ENCODE data around the gene NPIPA5. TPM values are rescaled to one million over a fixed set of nuclear protein-coding genes. Genes with fewer than 3 reads are reported as not detected.
"Not testable (repeated sequence)": the region's sequence is repeated elsewhere in the genome, so short reads cannot be mapped to it uniquely, and the experiment has no call there.

The NPIPA5 gene
- total RNA-seq, 2 donors from 2014 or later = 2.4 to 6.6 TPM

DNA sequence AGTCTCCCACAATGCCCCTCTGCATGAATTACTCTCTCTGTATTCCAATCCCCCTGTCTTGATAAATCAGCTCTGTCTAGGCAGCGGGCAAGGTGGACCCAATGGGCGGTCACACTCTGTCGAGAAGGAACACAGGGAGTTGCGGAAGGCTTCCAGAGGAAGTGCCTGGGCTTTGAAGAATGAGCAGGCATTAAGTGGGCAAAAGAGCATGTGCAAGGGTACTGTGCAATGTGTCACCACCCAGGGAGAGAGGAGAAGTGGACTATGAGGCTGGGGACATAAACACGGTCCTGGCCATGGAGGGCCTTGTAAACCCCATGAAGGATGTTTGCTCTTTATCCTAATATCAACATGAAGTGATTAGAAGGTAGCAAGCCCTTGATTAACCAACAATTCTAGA lies 44.1 kb downstream of the NPIPA5 start:
- H3K9ac ChIP-seq (ENCODE audit: low read depth in 2 of 2, low read length in 2 of 2); H3K27ac ChIP-seq; intact Hi-C loops (cut with DNase I); H3K4me1 ChIP-seq; H3K27me3 ChIP-seq; H3K36me3 ChIP-seq; H3K4me3 ChIP-seq; DNase-seq; H3K9me3 ChIP-seq: not testable (repeated sequence)

DNA sequence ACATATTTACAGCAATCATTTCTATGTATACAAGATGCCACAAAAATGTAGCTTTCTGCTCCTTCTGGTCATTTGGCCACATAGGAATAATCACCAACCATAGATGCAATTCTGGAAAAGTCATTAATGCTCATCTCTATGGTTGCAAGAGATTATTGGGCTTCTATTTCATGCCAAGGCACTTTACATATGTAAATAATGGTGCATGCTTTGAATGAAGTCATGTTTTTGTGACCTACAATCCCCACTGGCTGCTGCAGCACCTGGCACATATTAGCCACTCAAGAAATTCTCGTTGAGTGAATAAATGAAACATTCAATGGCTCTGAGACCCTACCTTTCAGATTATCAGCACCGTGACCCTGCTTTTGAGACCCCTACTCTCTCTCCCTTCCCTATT lies 47.1 kb downstream of the NPIPA5 start:
- H3K27ac ChIP-seq; H3K4me1 ChIP-seq; H3K9me3 ChIP-seq; DNase-seq; H3K4me3 ChIP-seq; H3K27me3 ChIP-seq; intact Hi-C loops (cut with DNase I); H3K9ac ChIP-seq (ENCODE audit: low read depth in 2 of 2, low read length in 2 of 2); H3K36me3 ChIP-seq: not testable (repeated sequence)

DNA sequence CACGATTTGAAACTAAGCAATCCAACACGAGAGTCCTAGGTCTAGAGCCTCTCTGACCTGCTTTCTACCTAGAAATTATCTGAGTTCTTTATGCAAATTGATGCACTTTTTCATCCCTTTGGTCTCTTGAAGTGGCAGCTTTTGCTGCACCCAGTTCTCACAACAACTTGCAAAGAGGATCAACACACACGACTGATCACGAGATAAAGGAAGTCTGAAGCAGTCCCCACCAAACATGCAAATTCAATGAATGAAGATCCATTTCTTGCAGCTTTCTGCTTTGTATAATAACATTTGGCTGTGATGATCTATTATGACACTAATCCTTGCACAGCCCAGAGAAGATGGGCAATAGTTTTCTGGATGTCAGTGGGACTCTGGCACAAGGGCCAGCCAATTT lies 53.1 kb downstream of the NPIPA5 start:
- H3K9me3 ChIP-seq; H3K9ac ChIP-seq (ENCODE audit: low read depth in 2 of 2, low read length in 2 of 2); H3K4me3 ChIP-seq; intact Hi-C loops (cut with DNase I); H3K27me3 ChIP-seq; H3K4me1 ChIP-seq; H3K27ac ChIP-seq; DNase-seq; H3K36me3 ChIP-seq: not testable (repeated sequence)

DNA sequence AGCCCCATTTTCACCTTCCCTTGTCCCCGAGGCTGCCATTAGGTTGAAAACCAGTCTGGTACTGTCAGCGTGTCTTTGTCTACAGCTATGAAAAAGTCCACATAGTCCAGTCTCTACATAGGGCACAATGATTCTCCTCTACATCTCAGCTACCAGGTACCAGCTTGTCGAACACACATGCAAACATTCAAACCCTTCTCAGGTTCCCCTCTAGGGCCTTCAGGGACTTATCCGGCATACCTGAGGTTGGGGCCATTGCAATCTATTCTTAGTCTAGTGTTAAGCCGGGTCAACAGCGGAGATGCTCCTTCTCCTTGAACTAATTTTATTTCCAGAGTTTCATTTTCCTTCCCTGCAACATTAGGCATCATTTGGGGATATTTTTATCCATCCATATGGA lies 54.7 kb downstream of the NPIPA5 start:
- H3K36me3 ChIP-seq; intact Hi-C loops (cut with DNase I): not testable (repeated sequence)

GRCh38 chr16:15321221-15321620 lies 56.9 kb downstream of the NPIPA5 start:
- H3K27me3 ChIP-seq; H3K9ac ChIP-seq (ENCODE audit: low read depth in 2 of 2, low read length in 2 of 2); DNase-seq; H3K27ac ChIP-seq; intact Hi-C loops (cut with DNase I); H3K9me3 ChIP-seq; H3K36me3 ChIP-seq; H3K4me3 ChIP-seq; H3K4me1 ChIP-seq: not testable (repeated sequence)

More for the DNA sequence above, 54.7 kb downstream of the NPIPA5 start:
- not testable (repeated sequence) for H3K4me1 ChIP-seq; H3K27ac ChIP-seq; H3K9me3 ChIP-seq; H3K27me3 ChIP-seq; H3K9ac ChIP-seq (ENCODE audit: low read depth in 2 of 2, low read length in 2 of 2); DNase-seq; H3K4me3 ChIP-seq

- H3K27me3 ChIP-seq; H3K4me1 ChIP-seq; H3K36me3 ChIP-seq; intact Hi-C loops (cut with DNase I); H3K27ac ChIP-seq; H3K9me3 ChIP-seq; H3K9ac ChIP-seq (ENCODE audit: low read depth in 2 of 2, low read length in 2 of 2); H3K4me3 ChIP-seq; DNase-seq: not testable (repeated sequence)
Observed at GRCh38 chr16:15314562-15314961, 63.5 kb downstream of the NPIPA5 start.

Other genes starting within 250 kb of the NPIPA5 start
- gene MPV17L, start 17.5 kb upstream of the NPIPA5 start, total RNA-seq = 1 to 10 TPM; 7.9 to 9.7 TPM
- gene BMERB1, start 56.3 kb upstream of the NPIPA5 start, total RNA-seq = 1 to 10 TPM; 6.2 to 9.1 TPM

Data from colonic mucosa (tissue), 4 donors.